Liver (tissue), 9 donors: Measurements from ENCODE around the gene SLC25A44. TPM values are rescaled to one million over a fixed set of nuclear protein-coding genes. Genes with fewer than 3 reads are reported as not detected.

Experiments
- DNase-seq: peaks from one replicate; pipeline ENCODE4 v3.0.0-alpha.2; 2017; ENCODE audit warnings: low spot score
- H3K27ac ChIP-seq, 2 donors: one replicate each; pipeline ENCODE4 v1.7.0; 2013; ENCODE audit warnings: inconsistent platforms in 2 of 2, low read length in 2 of 2, control low read depth in 1 of 2, low read depth in 1 of 2, mild to moderate bottlenecking in 1 of 2
- H3K27me3 ChIP-seq, 4 donors: one replicate each; pipeline versions ENCODE4 v1.6.1 to v1.7.0; 2013; ENCODE audit warnings: low read length in 3 of 4, inconsistent platforms in 1 of 4, mild to moderate bottlenecking in 1 of 4, moderate library complexity in 1 of 4; ENCODE audit not compliant: control insufficient read depth in 4 of 4, insufficient read depth in 4 of 4
- H3K36me3 ChIP-seq, 4 donors: one replicate each; pipeline versions ENCODE4 v1.6.1 to v1.7.0; 2013; ENCODE audit warnings: low read length in 3 of 4, mild to moderate bottlenecking in 3 of 4, low read depth in 1 of 4, moderate library complexity in 1 of 4; ENCODE audit not compliant: control insufficient read depth in 4 of 4, insufficient read depth in 3 of 4
- H3K4me1 ChIP-seq, 4 donors: one replicate each; pipeline versions ENCODE4 v1.6.1 to v1.7.0; 2013; ENCODE audit warnings: low read length in 3 of 4, mild to moderate bottlenecking in 3 of 4, moderate library complexity in 1 of 4; ENCODE audit not compliant: control insufficient read depth in 4 of 4, insufficient read depth in 4 of 4
- H3K4me3 ChIP-seq, 3 donors: one replicate each; pipeline versions ENCODE4 v1.6.1 to v1.7.0; 2013; ENCODE audit warnings: low read length in 3 of 3, control low read depth in 1 of 3, low read depth in 1 of 3, mild to moderate bottlenecking in 1 of 3
- H3K9ac ChIP-seq, 2 donors: one replicate each; pipeline ENCODE4 v1.7.0; 2013; ENCODE audit warnings: low read length in 2 of 2, mild to moderate bottlenecking in 2 of 2, moderate library complexity in 2 of 2, control low read depth in 1 of 2, low read depth in 1 of 2
- H3K9me3 ChIP-seq, 4 donors: one replicate each; pipeline versions ENCODE4 v1.6.1 to v1.7.0; 2013; ENCODE audit warnings: low read length in 3 of 4; ENCODE audit not compliant: control insufficient read depth in 4 of 4
- ATF3 ChIP-seq: IDR thresholded peaks from 2 replicates; pipeline ENCODE4 v1.6.1; 2016; ENCODE audit warnings: antibody characterized with exemption
- CTCF ChIP-seq: fragments of 150-350 bp; IDR thresholded peaks from 2 replicates; pipeline ENCODE4 v1.5.1; 2017; ENCODE audit warnings: improper control_type of control experiment, low read depth, low read length; ENCODE audit not compliant: missing input control
- FOXA1 ChIP-seq: IDR thresholded peaks from 2 replicates; pipeline ENCODE4 v1.6.1; 2016; ENCODE audit warnings: antibody characterized with exemption
- FOXA2 ChIP-seq: IDR thresholded peaks from 2 replicates; pipeline ENCODE4 v1.6.1; 2016; ENCODE audit warnings: antibody characterized with exemption
- GABPA ChIP-seq, 2 donors: IDR thresholded peaks in 1 of 2; conservative IDR thresholded peaks in 1 of 2; 2 replicates each; pipeline ENCODE4 v1.6.1; 2016; ENCODE audit warnings: antibody characterized with exemption in 2 of 2, mild to moderate bottlenecking in 1 of 2, moderate library complexity in 1 of 2
- HNF4A ChIP-seq, 2 donors: conservative IDR thresholded peaks; 2 replicates each; pipeline ENCODE4 v1.6.1; 2016; ENCODE audit warnings: antibody characterized with exemption in 2 of 2, mild to moderate bottlenecking in 2 of 2
- HNF4G ChIP-seq: IDR thresholded peaks from 2 replicates; pipeline ENCODE4 v1.6.1; 2016; ENCODE audit warnings: antibody characterized with exemption
- JUND ChIP-seq, 2 donors: IDR thresholded peaks; 2 replicates each; pipeline ENCODE4 v1.6.1; 2016; ENCODE audit warnings: antibody characterized with exemption in 2 of 2
- MAX ChIP-seq: IDR thresholded peaks from 2 replicates; pipeline ENCODE4 v1.6.1; 2016; ENCODE audit warnings: antibody characterized with exemption
- RAD21 ChIP-seq, 2 donors: IDR thresholded peaks; 2 replicates each; pipeline ENCODE4 v1.6.1; 2016; ENCODE audit warnings: antibody characterized with exemption in 2 of 2, mild to moderate bottlenecking in 2 of 2
- REST ChIP-seq: IDR thresholded peaks from 2 replicates; pipeline ENCODE4 v1.6.1; 2016; ENCODE audit warnings: antibody characterized with exemption, mild to moderate bottlenecking
- SP1 ChIP-seq: IDR thresholded peaks from 2 replicates; pipeline ENCODE4 v1.6.1; 2018; ENCODE audit warnings: antibody characterized with exemption, mild to moderate bottlenecking
- TAF1 ChIP-seq: conservative IDR thresholded peaks from 2 replicates; pipeline ENCODE4 v1.6.1; 2016; ENCODE audit warnings: antibody characterized with exemption, mild to moderate bottlenecking
- YY1 ChIP-seq: IDR thresholded peaks from 2 replicates; pipeline ENCODE4 v1.6.1; 2016; ENCODE audit warnings: antibody characterized with exemption, mild to moderate bottlenecking
- ZBTB33 ChIP-seq: IDR thresholded peaks from 2 replicates; pipeline ENCODE4 v1.6.1; 2016; ENCODE audit warnings: antibody characterized with exemption
- WGBS: extraction: QIAGEN DNeasy Blood & Tissue Kit; methylation state at CpG from one replicate; pipeline ENCODE4 v1.1.7; 2013; 5-methylcytosine and 5-hydroxymethylcytosine counted together
- polyA plus RNA-seq, 2 donors: library from polyadenylated mRNA; stranded (reverse) in 1 of 2; unstranded in 1 of 2; fragments of 200-250 nt in 1 of 2; fragments of >200 nt in 1 of 2; fragmentation: Nextera tagmentation in 1 of 2; extraction: Ambion mirVana in 1 of 2; gene quantifications; one replicate each; pipeline versions ENCODE4 v1.2.1 to v1.2.3, GENCODE V29; 2013 to 2015
- total RNA-seq, 2 donors: library from RNA; depleted of rRNA; stranded (reverse); fragments of >200 nt; gene quantifications; one replicate each; pipeline ENCODE4 v1.2.3, GENCODE V29; 2014
- donor health status: healthy.
- donor health status: healthy.
- donor health status: healthy.
- donor health status: healthy.
- donor health status: healthy.

SLC25A44 gene
- total and polyA plus RNA-seq, 4 donors, result 10.2 to 21.8 (median 15.9) TPM

- no peak for TF ChIP-seq FOXA1
- no peak for TF ChIP-seq SP1
- TF ChIP-seq ATF3, result no peak
- no peak for TF ChIP-seq MAX
These were observed 41.3 kb upstream of the SLC25A44 start (continued) for GRCh38 chr1:156152628-156153027.

- no peak for DNase-seq
- Histone ChIP-seq H3K4me1 (no peaks in the 10 kb centered on the region), H3K4me3 (no peak within 1 kb of the TSS), H3K9me3 (no peaks in the 10 kb centered on the region), H3K9ac (no peak within 1 kb of the TSS), H3K36me3 (no peaks in the 10 kb centered on the region), H3K27me3 (no peaks in the 10 kb centered on the region), H3K27ac (peak within 1 kb of the TSS in 1 of 2 donors; percentile 49)
- 85% methylated on average over 10 of the region's 10 CpGs for WGBS
- no peak for TF ChIP-seq CTCF
- no peak for TF ChIP-seq SP1
- TF ChIP-seq REST, result no peak
- no peak for TF ChIP-seq YY1
- TF ChIP-seq RAD21 (IDR thresholded peaks at IDR 0.05), result no peak
- TF ChIP-seq FOXA1, result no peak
These were observed 40.5 kb upstream of the SLC25A44 start, which contains the start of gene SEMA4A for GRCh38 chr1:156153362-156153761. SEMA4A (plus strand) TSS chr1:156153585; CDS start chr1:156154579, 994 bp downstream.

GRCh38 chr1:156154317-156154749 lies 39.6 kb upstream of the SLC25A44 start:
- Histone ChIP-seq H3K27ac (peak overlapping the region in 1 of 2 donors; percentile 49), H3K36me3 (no peaks in the 10 kb centered on the region), H3K4me3 (no peak overlapping the region), H3K4me1 (no peaks in the 10 kb centered on the region), H3K9ac (no peak overlapping the region), H3K9me3 (no peaks in the 10 kb centered on the region), H3K27me3 (no peaks in the 10 kb centered on the region)
- no peak for DNase-seq
- WGBS, result 84% methylated on average over 11 of the region's 11 CpGs
- TF ChIP-seq GABPA (IDR thresholded peaks at IDR 0.05 in 1 of 2, conservative IDR thresholded peaks at IDR 0.05 in 1 of 2) (no peak), CTCF (no peak), ZBTB33 (no peak), TAF1 (no peak), HNF4A (conservative IDR thresholded peaks at IDR 0.05) (no peak), JUND (IDR thresholded peaks at IDR 0.05) (no peak), FOXA1 (no peak), FOXA2 (no peak), MAX (no peak), SP1 (no peak), REST (no peak), HNF4G (no peak)
